ENCODE measurements around the gene AKR7A3. TPM values are rescaled to one million over a fixed set of nuclear protein-coding genes. Genes with fewer than 3 reads are reported as not detected.
"Not testable (repeated sequence)": the region's sequence is repeated elsewhere in the genome, so short reads cannot be mapped to it uniquely, and the experiment has no call there.

AKR7A3 gene
- total and polyA plus RNA-seq, 4 donors: 0.23 to 69.6 (median 55.0) TPM

- no peak overlapping the region for H3K27ac ChIP-seq (ENCODE audit: low read depth in 1 of 2, low read length in 2 of 2)
- 76% methylated on average over 15 of the region's 15 CpGs for whole genome bisulfite sequencing
- DNase-seq (ENCODE audit: low spot score): no peak
- no peaks in the 10 kb centered on the region for H3K27me3 ChIP-seq (ENCODE audit: control insufficient read depth in 4 of 4, insufficient read depth in 4 of 4, low read length in 3 of 4)
- H3K9me3 ChIP-seq (ENCODE audit: control insufficient read depth in 4 of 4, low read length in 3 of 4): no peaks in the 10 kb centered on the region
- H3K4me1 ChIP-seq (ENCODE audit: control insufficient read depth in 4 of 4, insufficient read depth in 4 of 4, low read length in 3 of 4): peaks cover 7 to 18% (median 14%) of the 10 kb centered on the region in 4 donors
- no peak overlapping the region for H3K4me3 ChIP-seq (ENCODE audit: low read depth in 1 of 3, low read length in 3 of 3)
- peaks cover 12 to 64% (median 26%) of the 10 kb centered on the region in 4 donors for H3K36me3 ChIP-seq (ENCODE audit: control insufficient read depth in 4 of 4, insufficient read depth in 3 of 4, low read depth in 1 of 4, low read length in 3 of 4)
- TF ChIP-seq SP1 (IDR thresholded peaks at IDR 0.05) (no peak), TAF1 (conservative IDR thresholded peaks at IDR 0.05) (no peak), HNF4G (IDR thresholded peaks at IDR 0.05) (no peak)
- TF ChIP-seq, protein P1, sequence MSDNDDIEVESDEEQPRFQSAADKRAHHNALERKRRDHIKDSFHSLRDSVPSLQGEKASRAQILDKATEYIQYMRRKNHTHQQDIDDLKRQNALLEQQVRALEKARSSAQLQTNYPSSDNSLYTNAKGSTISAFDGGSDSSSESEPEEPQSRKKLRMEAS (IDR thresholded peaks at IDR 0.05): no peak
- no peak overlapping the region for H3K9ac ChIP-seq (ENCODE audit: low read depth in 1 of 2, low read length in 2 of 2)
Measured at GRCh38 chr1:19257178-19257914, 31.2 kb downstream of the AKR7A3 start.

DNA sequence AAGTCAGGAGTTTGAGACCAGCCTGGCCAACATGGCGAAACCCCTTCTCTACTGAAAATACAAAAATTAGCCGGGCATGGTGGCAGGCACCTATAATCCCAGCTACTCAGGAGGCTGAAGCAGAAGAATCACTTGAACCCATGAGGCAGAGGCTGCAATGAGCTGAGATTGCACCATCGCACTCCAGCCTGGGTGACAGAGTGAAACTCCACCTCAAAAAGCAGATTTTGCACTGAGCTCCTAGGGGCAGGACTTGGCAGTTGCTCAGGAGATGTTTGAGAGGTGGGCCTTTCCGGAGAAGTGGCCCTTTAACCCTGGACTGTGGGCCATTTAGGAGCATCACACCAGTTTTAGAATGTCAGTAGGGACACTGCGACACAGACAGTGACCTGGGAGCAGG, 32.3 kb downstream of the AKR7A3 start:
- WGBS: 95% methylated on average over 5 of the region's 5 CpGs
- not testable (repeated sequence) for H3K4me3 ChIP-seq (ENCODE audit: low read depth in 1 of 3, low read length in 3 of 3); H3K27me3 ChIP-seq (ENCODE audit: control insufficient read depth in 4 of 4, insufficient read depth in 4 of 4, low read length in 3 of 4); H3K9me3 ChIP-seq (ENCODE audit: control insufficient read depth in 4 of 4, low read length in 3 of 4); H3K27ac ChIP-seq (ENCODE audit: low read depth in 1 of 2, low read length in 2 of 2); DNase-seq (ENCODE audit: low spot score); H3K9ac ChIP-seq (ENCODE audit: low read depth in 1 of 2, low read length in 2 of 2)
- Histone ChIP-seq H3K4me1 (ENCODE audit: control insufficient read depth in 4 of 4, insufficient read depth in 4 of 4, low read length in 3 of 4) (peaks cover 8 to 21% (median 15%) of the 10 kb centered on the region in 4 donors), H3K36me3 (ENCODE audit: control insufficient read depth in 4 of 4, insufficient read depth in 3 of 4, low read depth in 1 of 4, low read length in 3 of 4) (peaks cover 12 to 55% (median 24%) of the 10 kb centered on the region in 4 donors)

DNA sequence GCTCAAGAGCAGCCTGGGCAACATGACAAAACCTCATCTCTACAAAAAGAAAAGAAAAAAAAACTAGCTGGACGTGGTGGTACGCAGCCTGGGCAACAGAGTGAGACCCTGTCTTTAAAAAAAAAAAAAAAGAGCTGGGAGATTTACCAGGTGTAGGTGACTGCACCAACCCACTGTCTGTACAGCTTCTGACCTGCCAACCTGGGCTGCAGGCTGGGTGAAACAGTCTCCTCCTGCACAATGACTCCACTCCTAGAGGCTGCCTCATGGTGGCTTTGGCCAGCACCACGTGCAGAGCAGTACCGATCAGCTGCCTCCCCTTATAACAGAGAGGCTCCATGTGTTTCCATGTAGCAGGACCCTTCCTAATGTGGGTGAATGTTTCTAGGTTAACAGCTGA, 33.3 kb downstream of the AKR7A3 start:
- no peaks in the 10 kb centered on the region for H3K9me3 ChIP-seq (ENCODE audit: control insufficient read depth in 4 of 4, low read length in 3 of 4)
- 92% methylated on average over 4 of the region's 4 CpGs for WGBS
- H3K4me1 ChIP-seq (ENCODE audit: control insufficient read depth in 4 of 4, insufficient read depth in 4 of 4, low read length in 3 of 4): peaks cover 8 to 28% (median 21%) of the 10 kb centered on the region in 4 donors
- H3K36me3 ChIP-seq (ENCODE audit: control insufficient read depth in 4 of 4, insufficient read depth in 3 of 4, low read depth in 1 of 4, low read length in 3 of 4): peaks cover 10 to 47% (median 20%) of the 10 kb centered on the region in 4 donors
- H3K9ac ChIP-seq (ENCODE audit: low read depth in 1 of 2, low read length in 2 of 2): no peak overlapping the region
- no peak for DNase-seq (ENCODE audit: low spot score)
- no peaks in the 10 kb centered on the region for H3K27me3 ChIP-seq (ENCODE audit: control insufficient read depth in 4 of 4, insufficient read depth in 4 of 4, low read length in 3 of 4)
- no peak overlapping the region for H3K4me3 ChIP-seq (ENCODE audit: low read depth in 1 of 3, low read length in 3 of 3)
- TF ChIP-seq ATF3 (IDR thresholded peaks at IDR 0.05): no peak
- TF ChIP-seq, protein P2, sequence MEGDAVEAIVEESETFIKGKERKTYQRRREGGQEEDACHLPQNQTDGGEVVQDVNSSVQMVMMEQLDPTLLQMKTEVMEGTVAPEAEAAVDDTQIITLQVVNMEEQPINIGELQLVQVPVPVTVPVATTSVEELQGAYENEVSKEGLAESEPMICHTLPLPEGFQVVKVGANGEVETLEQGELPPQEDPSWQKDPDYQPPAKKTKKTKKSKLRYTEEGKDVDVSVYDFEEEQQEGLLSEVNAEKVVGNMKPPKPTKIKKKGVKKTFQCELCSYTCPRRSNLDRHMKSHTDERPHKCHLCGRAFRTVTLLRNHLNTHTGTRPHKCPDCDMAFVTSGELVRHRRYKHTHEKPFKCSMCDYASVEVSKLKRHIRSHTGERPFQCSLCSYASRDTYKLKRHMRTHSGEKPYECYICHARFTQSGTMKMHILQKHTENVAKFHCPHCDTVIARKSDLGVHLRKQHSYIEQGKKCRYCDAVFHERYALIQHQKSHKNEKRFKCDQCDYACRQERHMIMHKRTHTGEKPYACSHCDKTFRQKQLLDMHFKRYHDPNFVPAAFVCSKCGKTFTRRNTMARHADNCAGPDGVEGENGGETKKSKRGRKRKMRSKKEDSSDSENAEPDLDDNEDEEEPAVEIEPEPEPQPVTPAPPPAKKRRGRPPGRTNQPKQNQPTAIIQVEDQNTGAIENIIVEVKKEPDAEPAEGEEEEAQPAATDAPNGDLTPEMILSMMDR (IDR thresholded peaks at IDR 0.05; ENCODE audit: low read depth, low read length, missing input control): no peak
- TF ChIP-seq FOXA1 (IDR thresholded peaks at IDR 0.05): no peak
- TF ChIP-seq FOXA2 (IDR thresholded peaks at IDR 0.05): no peak
- TF ChIP-seq JUND (IDR thresholded peaks at IDR 0.05): no peak
- no peak for TF ChIP-seq HNF4G (IDR thresholded peaks at IDR 0.05)
- TF ChIP-seq RAD21 (IDR thresholded peaks at IDR 0.05): no peak
- TF ChIP-seq, protein P1 (IDR thresholded peaks at IDR 0.05): no peak
- no peak overlapping the region for H3K27ac ChIP-seq (ENCODE audit: low read depth in 1 of 2, low read length in 2 of 2)

GRCh38 chr1:19254416-19254815, 34.2 kb downstream of the AKR7A3 start:
- no peak for DNase-seq (ENCODE audit: low spot score)
- Histone ChIP-seq H3K4me1 (ENCODE audit: control insufficient read depth in 4 of 4, insufficient read depth in 4 of 4, low read length in 3 of 4) (peaks cover 8 to 31% (median 23%) of the 10 kb centered on the region in 4 donors), H3K4me3 (ENCODE audit: low read depth in 1 of 3, low read length in 3 of 3) (no peak overlapping the region)
- TF ChIP-seq GABPA (IDR thresholded peaks at IDR 0.05 in 1 of 2, conservative IDR thresholded peaks at IDR 0.05 in 1 of 2) (no peak), ZBTB33 (IDR thresholded peaks at IDR 0.05) (no peak), RXRA (IDR thresholded peaks at IDR 0.05) (no peak), FOXA1 (IDR thresholded peaks at IDR 0.05) (no peak), HNF4G (IDR thresholded peaks at IDR 0.05) (no peak), TAF1 (conservative IDR thresholded peaks at IDR 0.05) (no peak), YY1 (IDR thresholded peaks at IDR 0.05) (no peak), RAD21 (IDR thresholded peaks at IDR 0.05) (no peak), FOXA2 (IDR thresholded peaks at IDR 0.05) (no peak), ATF3 (IDR thresholded peaks at IDR 0.05) (no peak)
- TF ChIP-seq, protein P1 (IDR thresholded peaks at IDR 0.05): no peak

More at GRCh38 chr1:19254416-19254815, 34.2 kb downstream of the AKR7A3 start:
- Histone ChIP-seq H3K27me3 (ENCODE audit: control insufficient read depth in 4 of 4, insufficient read depth in 4 of 4, low read length in 3 of 4) (no peaks in the 10 kb centered on the region), H3K9ac (ENCODE audit: low read depth in 1 of 2, low read length in 2 of 2) (no peak overlapping the region), H3K9me3 (ENCODE audit: control insufficient read depth in 4 of 4, low read length in 3 of 4) (no peaks in the 10 kb centered on the region), H3K36me3 (ENCODE audit: control insufficient read depth in 4 of 4, insufficient read depth in 3 of 4, low read depth in 1 of 4, low read length in 3 of 4) (peaks cover 4 to 38% (median 19%) of the 10 kb centered on the region in 4 donors), H3K27ac (ENCODE audit: low read depth in 1 of 2, low read length in 2 of 2) (no peak overlapping the region)

Measured in liver (tissue), 9 donors.